Measurements from ENCODE around the gene GNA12.
"Not testable (repeated sequence)": the region's sequence is repeated elsewhere in the genome, so short reads cannot be mapped to it uniquely, and the experiment has no call there.

DNA sequence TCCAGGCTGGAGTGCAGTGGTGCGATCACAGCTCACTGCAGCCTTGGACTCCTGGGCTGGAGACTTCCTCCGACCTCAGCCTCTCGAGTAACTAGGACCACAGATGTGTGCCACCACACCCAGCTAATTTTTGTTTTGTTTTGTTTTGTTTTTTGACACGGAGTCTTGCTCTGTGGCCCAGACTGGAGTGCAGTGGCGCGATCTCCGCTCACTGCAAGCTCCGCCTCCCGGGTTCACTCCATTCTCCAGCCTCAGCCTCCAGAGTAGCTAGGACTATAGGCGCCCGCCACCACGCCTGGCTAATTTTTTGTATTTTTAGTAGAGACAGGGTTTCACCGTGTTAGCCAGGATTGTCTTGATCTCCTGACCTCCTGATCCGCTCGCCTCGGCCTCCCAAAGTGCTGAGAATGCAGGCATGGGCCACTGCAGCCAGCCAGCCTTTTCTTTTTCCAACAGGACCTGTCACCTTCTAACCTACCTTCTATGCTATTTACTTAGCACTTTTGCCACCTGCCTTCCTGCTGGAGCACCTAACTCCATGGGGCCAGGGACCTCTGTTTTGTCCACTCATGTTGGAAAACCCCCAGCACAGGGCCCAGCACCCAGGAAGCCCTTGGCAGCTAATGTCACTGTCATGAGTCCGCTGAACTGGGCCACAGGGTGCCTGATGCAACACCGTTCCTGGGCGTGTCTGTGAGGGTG is 150.5 kb downstream of the GNA12 start:
- not testable (repeated sequence) for TF ChIP-seq FOS (IDR thresholded peaks at IDR 0.05; ENCODE audit: borderline replicate concordance, extremely low read depth, insufficient read length); NFYB (IDR thresholded peaks at IDR 0.05; ENCODE audit: insufficient read depth, low read depth, low read length); HDGF (IDR thresholded peaks at IDR 0.05); NR2F1 (conservative IDR thresholded peaks at IDR 0.05); POLR2A (IDR thresholded peaks at IDR 0.05; ENCODE audit: low read depth, low read length)
- TF ChIP-seq, protein P1, sequence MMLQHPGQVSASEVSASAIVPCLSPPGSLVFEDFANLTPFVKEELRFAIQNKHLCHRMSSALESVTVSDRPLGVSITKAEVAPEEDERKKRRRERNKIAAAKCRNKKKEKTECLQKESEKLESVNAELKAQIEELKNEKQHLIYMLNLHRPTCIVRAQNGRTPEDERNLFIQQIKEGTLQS (IDR thresholded peaks at IDR 0.05; ENCODE audit: borderline replicate concordance, extremely low read depth, low read depth, low read length), result not testable (repeated sequence)
